ENCODE results near the gene ABHD17B. TPM values are rescaled to one million over a fixed set of nuclear protein-coding genes. Genes with fewer than 3 reads are reported as not detected.

ABHD17B gene
- total RNA-seq, 4 donors from 2014 or later = 10.5 to 24.8 (median 15.9) TPM

DNA sequence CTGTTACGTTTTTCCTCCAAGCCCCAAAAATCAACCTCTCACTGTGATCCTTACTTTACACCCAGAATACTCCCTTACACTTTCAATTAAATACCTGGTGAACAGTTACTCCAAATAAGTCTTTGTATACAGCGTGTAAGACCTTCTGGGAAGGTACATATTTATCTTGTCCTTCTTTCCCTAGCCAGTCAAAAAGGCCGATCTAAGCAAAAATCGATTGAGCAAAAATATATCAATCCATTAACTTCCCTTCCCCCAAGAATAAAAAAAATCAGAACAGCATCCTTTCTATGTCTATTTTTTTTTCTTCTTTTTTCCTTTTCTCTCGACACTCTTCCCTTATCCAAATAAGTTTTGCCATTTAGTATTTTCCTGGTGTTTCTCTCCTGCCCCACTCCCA lies 71.3 kb downstream of the ABHD17B start:
- no peak overlapping the region for H3K27ac ChIP-seq
- ATAC-seq = no peak
- no peak overlapping the region for H3K4me3 ChIP-seq
- TF ChIP-seq EP300 (IDR thresholded peaks at IDR 0.05) = no peak
- TF ChIP-seq CTCF (IDR thresholded peaks at IDR 0.05) = no peak
- TF ChIP-seq POLR2AphosphoS5 (IDR thresholded peaks at IDR 0.05) = no peak
- no peak for TF ChIP-seq POLR2A (IDR thresholded peaks at IDR 0.05)
- H3K9me3 ChIP-seq = no peaks in the 10 kb centered on the region
- H3K27me3 ChIP-seq = no peaks in the 10 kb centered on the region
- no peaks in the 10 kb centered on the region for H3K4me1 ChIP-seq
- no peaks in the 10 kb centered on the region for H3K36me3 ChIP-seq
- 86 to 88% methylated on average over 4 to 5 of the region's 5 CpGs for WGBS, 2 donors (ENCODE audit: low coverage in 1 of 2)

DNA sequence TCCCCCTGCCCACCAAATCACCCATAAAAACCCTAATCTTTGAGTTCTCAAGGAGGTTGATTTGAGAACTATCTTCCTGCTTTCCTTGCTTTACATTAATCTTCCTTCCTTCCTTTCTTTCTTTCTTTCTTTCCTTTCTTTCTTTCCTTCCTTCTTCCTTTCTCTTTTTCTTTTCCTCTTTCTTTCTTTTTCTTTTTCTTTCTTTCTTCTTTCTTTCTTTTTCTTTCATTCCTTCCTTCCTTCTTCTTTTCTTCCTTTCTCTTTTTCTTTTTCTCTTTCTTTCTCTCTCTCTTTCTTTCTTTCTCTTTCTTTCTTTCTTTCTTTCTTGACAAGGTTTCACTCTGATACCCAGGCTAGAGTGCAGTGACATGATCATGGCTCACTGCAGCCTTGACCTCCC lies 75.4 kb downstream of the ABHD17B start:
- H3K4me1 ChIP-seq = no peaks in the 10 kb centered on the region
- no peak overlapping the region for H3K27ac ChIP-seq
- no peak for ATAC-seq
- TF ChIP-seq CTCF (IDR thresholded peaks at IDR 0.05) (no peak), EP300 (IDR thresholded peaks at IDR 0.05) (no peak), POLR2A (IDR thresholded peaks at IDR 0.05) (no peak), POLR2AphosphoS5 (IDR thresholded peaks at IDR 0.05) (no peak)
- no peaks in the 10 kb centered on the region for H3K36me3 ChIP-seq
- no peak overlapping the region for H3K4me3 ChIP-seq
- H3K27me3 ChIP-seq = no peaks in the 10 kb centered on the region
- H3K9me3 ChIP-seq = no peaks in the 10 kb centered on the region

GRCh38 chr9:71830929-71831328 lies 80.1 kb downstream of the ABHD17B start:
- ATAC-seq = no peak
- no peak for TF ChIP-seq CTCF (IDR thresholded peaks at IDR 0.05)
- TF ChIP-seq POLR2AphosphoS5 (IDR thresholded peaks at IDR 0.05) = no peak
- TF ChIP-seq POLR2A (IDR thresholded peaks at IDR 0.05) = no peak
- no peak for TF ChIP-seq EP300 (IDR thresholded peaks at IDR 0.05)
- no peaks in the 10 kb centered on the region for H3K27me3 ChIP-seq
- H3K9me3 ChIP-seq = no peaks in the 10 kb centered on the region
- no peak overlapping the region for H3K27ac ChIP-seq
- 80% methylated on average over 1 of the region's 1 CpG; no CpG with 5 or more reads in 1 of the 2 donors for WGBS, 2 donors (ENCODE audit: low coverage in 1 of 2)
- H3K36me3 ChIP-seq = no peaks in the 10 kb centered on the region
- no peaks in the 10 kb centered on the region for H3K4me1 ChIP-seq
- no peak overlapping the region for H3K4me3 ChIP-seq

GRCh38 chr9:71830153-71830552 lies 80.8 kb downstream of the ABHD17B start:
- no peaks in the 10 kb centered on the region for H3K9me3 ChIP-seq
- TF ChIP-seq POLR2AphosphoS5 (IDR thresholded peaks at IDR 0.05) = no peak
- TF ChIP-seq CTCF (IDR thresholded peaks at IDR 0.05) = no peak
- TF ChIP-seq POLR2A (IDR thresholded peaks at IDR 0.05) = no peak
- TF ChIP-seq EP300 (IDR thresholded peaks at IDR 0.05) = no peak
- no peaks in the 10 kb centered on the region for H3K4me1 ChIP-seq
- H3K27ac ChIP-seq = no peak overlapping the region
- H3K4me3 ChIP-seq = no peak overlapping the region
- 83% methylated on average over 1 of the region's 3 CpGs; no CpG with 5 or more reads in 1 of the 2 donors for WGBS, 2 donors (ENCODE audit: low coverage in 1 of 2)
- no peak for ATAC-seq
- no peaks in the 10 kb centered on the region for H3K27me3 ChIP-seq
- no peaks in the 10 kb centered on the region for H3K36me3 ChIP-seq

- H3K36me3 ChIP-seq = no peaks in the 10 kb centered on the region
- 29 to 33% methylated on average over 2 of the region's 2 CpGs for WGBS, 2 donors (ENCODE audit: low coverage in 1 of 2)
- H3K27ac ChIP-seq = no peak overlapping the region
- no peak for ATAC-seq
- no peaks in the 10 kb centered on the region for H3K27me3 ChIP-seq
- H3K4me1 ChIP-seq = no peaks in the 10 kb centered on the region
- no peak overlapping the region for H3K4me3 ChIP-seq
- H3K9me3 ChIP-seq = no peaks in the 10 kb centered on the region
- TF ChIP-seq CTCF (IDR thresholded peaks at IDR 0.05) (no peak), EP300 (IDR thresholded peaks at IDR 0.05) (no peak), POLR2AphosphoS5 (IDR thresholded peaks at IDR 0.05) (no peak), POLR2A (IDR thresholded peaks at IDR 0.05) (no peak)
Measured at GRCh38 chr9:71826279-71826678, 84.7 kb downstream of the ABHD17B start.

Data from gastroesophageal sphincter (tissue), 4 donors.